GM12878 (cell line): Measurements from ENCODE around the gene ZC3H12D. TPM values are rescaled to one million over a fixed set of nuclear protein-coding genes. Genes with fewer than 3 reads are reported as not detected.
A peak's percentile ranks its signal among the peaks of the same experiment; 100 is the strongest.

Source experiments
- ATAC-seq: fragments of 200-7000 bp; cut with Tn5 transposase; 3 replicates; pipeline ENCODE4 v1.9.1; 2020; ENCODE audit warnings: mild to moderate bottlenecking, moderate library complexity
- BruUV-seq: library from RNA; stranded (reverse); fragments of 400-500 nt; replicated peaks from 2 replicates; lab custom pipeline; 2021; lab: Mats Ljungman, UMichigan
- CTCF ChIA-PET: fragments of 300-600 bp; sonication (Branson Sonifier 250); formaldehyde crosslinking; extraction: SDS; loops from one replicate; lab custom pipeline; 2021; ENCODE audit warnings: inconsistent platforms; lab: Yijun Ruan, JAX
- POLR2A ChIA-PET: fragments of 350-600 bp; formaldehyde crosslinking; extraction: SDS; loops from one replicate; lab custom pipeline; 2021; ENCODE audit warnings: inconsistent platforms; lab: Charles Lee
- RAD21 ChIA-PET: fragments of 300-600 bp; sonication (Branson Sonifier 250); formaldehyde crosslinking; loops from one replicate; lab custom pipeline; 2023; ENCODE audit warnings: antibody characterized with exemption; ENCODE audit not compliant: unreplicated experiment; lab: Charles Lee
- SMC1A ChIA-PET: fragments of 300-600 bp; sonication (Branson Sonifier 250); formaldehyde crosslinking; loops from one replicate; lab custom pipeline; 2023; ENCODE audit not compliant: unreplicated experiment, uncharacterized antibody; lab: Charles Lee
- DNase-seq: peaks from one replicate; pipeline ENCODE4 v3.0.0-alpha.2; 2011; ENCODE audit warnings: low read depth, low spot score
- FAIRE-seq: peaks from 3 replicates; lab custom pipeline; 2011; peaks lifted over from hg19 to GRCh38; lab: Jason Lieb, UNC
- H2AFZ ChIP-seq: 2 replicates; pipeline ENCODE4 v1.6.0; 2011; ENCODE audit warnings: low read depth, low read length, control low read depth; ENCODE audit not compliant: control insufficient read depth
- H3K27ac ChIP-seq: 2 replicates; pipeline ENCODE4 v1.5.1; 2011; ENCODE audit warnings: control low read depth; ENCODE audit not compliant: control insufficient read depth, insufficient read depth
- H3K27me3 ChIP-seq, 2 experiments: replicated peaks in 1 of 2; 2 replicates each; pipeline versions ENCODE4 v1.6.0 to v1.6.1; 2011; ENCODE audit warnings: low read length in 1 of 2; ENCODE audit not compliant: control insufficient read depth in 2 of 2, insufficient read depth in 2 of 2
- H3K36me3 ChIP-seq, 2 experiments: 2 replicates each; pipeline ENCODE4 v1.5.1; 2011; ENCODE audit warnings: low read length in 1 of 2; ENCODE audit not compliant: control insufficient read depth in 2 of 2, insufficient read depth in 2 of 2
- H3K4me1 ChIP-seq: 2 replicates; pipeline ENCODE4 v1.6.1; 2011; ENCODE audit warnings: mild to moderate bottlenecking, low read length, moderate library complexity, mixed read lengths; ENCODE audit not compliant: control insufficient read depth, insufficient read depth
- H3K4me2 ChIP-seq: 2 replicates; pipeline ENCODE4 v1.6.0; 2011; ENCODE audit warnings: control low read depth; ENCODE audit not compliant: control insufficient read depth, insufficient read depth
- H3K4me3 ChIP-seq: fragments of 200-600 bp; sonication (generic); 2 replicates; pipeline ENCODE4 v1.5.1; 2016
- H3K79me2 ChIP-seq: 2 replicates; pipeline ENCODE4 v1.6.0; 2011; ENCODE audit warnings: low read length; ENCODE audit not compliant: control insufficient read depth, insufficient read depth
- H3K9ac ChIP-seq: 2 replicates; pipeline ENCODE4 v1.8.0; 2011; ENCODE audit warnings: low read length, control low read depth, mixed read lengths; ENCODE audit not compliant: control insufficient read depth, insufficient read depth
- H3K9me3 ChIP-seq: replicated peaks from 3 replicates; pipeline ENCODE4 v1.5.1; 2011; ENCODE audit warnings: mild to moderate bottlenecking, low read length; ENCODE audit not compliant: control insufficient read depth, insufficient read depth
- H4K20me1 ChIP-seq: 2 replicates; pipeline ENCODE4 v1.6.0; 2011; ENCODE audit not compliant: control insufficient read depth, insufficient read depth
- CTCF ChIP-seq, 3 experiments: IDR thresholded peaks in 2 of 3; conservative IDR thresholded peaks in 1 of 3; 2 replicates each; pipeline ENCODE4 v1.5.1; 2011; ENCODE audit warnings: low read depth in 3 of 3, low read length in 3 of 3, mild to moderate bottlenecking in 3 of 3, control low read depth in 2 of 3, moderate library complexity in 2 of 3, inconsistent platforms in 1 of 3, mixed read lengths in 1 of 3; ENCODE audit not compliant: control insufficient read depth in 2 of 3, insufficient read depth in 1 of 3; ENCODE audit errors: extremely low read depth in 1 of 3
- FOXK2 ChIP-seq: fragments of 450-650 bp; IDR thresholded peaks from 2 replicates; pipeline ENCODE4 v1.6.1; 2017; ENCODE audit warnings: mild to moderate bottlenecking, moderate library complexity
- MXI1 ChIP-seq: fragments of 150-350 bp; IDR thresholded peaks from 2 replicates; pipeline ENCODE4 v1.6.1; 2011; ENCODE audit warnings: low read depth, mild to moderate bottlenecking, inconsistent platforms, low read length, improper control_type of control experiment
- NKRF ChIP-seq: fragments of 450-650 bp; conservative IDR thresholded peaks from 2 replicates; pipeline ENCODE4 v1.6.1; 2017; ENCODE audit warnings: mild to moderate bottlenecking, moderate library complexity
- SMARCA5 ChIP-seq: fragments of 450-650 bp; IDR thresholded peaks from 2 replicates; pipeline ENCODE4 v1.6.1; 2017; ENCODE audit warnings: mild to moderate bottlenecking
- SMC3 ChIP-seq: IDR thresholded peaks from 2 replicates; pipeline ENCODE4 v1.6.1; 2011; ENCODE audit warnings: low read length, improper control_type of control experiment, borderline replicate concordance
- WGBS: methylation state at CpG from one replicate; pipeline ENCODE4 v1.1.6; 2016; ENCODE audit warnings: low lambda C conversion rate; ENCODE audit not compliant: insufficient replicate concordance, insufficient coverage; ENCODE audit errors: missing lambda C conversion rate; 5-methylcytosine and 5-hydroxymethylcytosine counted together
- in situ Hi-C: fragments of 300-500 bp; cut with MboI; formaldehyde crosslinking; loops from 9 replicates; pipeline ENCODE4 v1.14.3; 2018; ENCODE audit warnings: mixed read lengths
- intact Hi-C: fragments of 100-400 bp; cut with micrococcal nuclease; formaldehyde crosslinking; loops from one replicate; pipeline ENCODE4 v1.14.2; 2022; ENCODE audit not compliant: unreplicated experiment
- polyA plus RNA-seq, 11 experiments: library from polyadenylated mRNA; depleted of rRNA in 4 of 11; unstranded in 6 of 11; stranded (reverse) in 5 of 11; fragments of >200 nt; fragmentation: Nextera tagmentation in 4 of 11; fragmentation: Illumina TruSeq in 1 of 11; extraction: Ambion mirVana in 4 of 11; extraction: Trizol in 1 of 11; gene quantifications; 1 replicate in 1 of 11; 2 replicates in 10 of 11; pipeline versions ENCODE4 v1.2.1 to v1.2.3, GENCODE V29; 2011 to 2016; ENCODE audit warnings: inconsistent platforms in 2 of 11, missing spikeins in 2 of 11, low read depth in 1 of 11
- total RNA-seq, 4 experiments: library from RNA; depleted of rRNA in 3 of 4; stranded (reverse); fragments of >200 nt in 3 of 4; fragmentation: Illumina TruSeq in 1 of 4; extraction: Trizol in 1 of 4; gene quantifications; 2 replicates each; pipeline versions ENCODE4 v1.2.1 to v1.2.3, GENCODE V29; 2013 to 2021

Gene ZC3H12D
- total and polyA plus RNA-seq, 10 of the 15 experiments (the other 5 are each of a cell fraction or from before 2014, with no cell fraction given) = 1.4 to 29.7 (median 8.8) TPM

GRCh38 chr6:149446791-149447376 is 37.9 kb downstream of the ZC3H12D start:
- H4K20me1 ChIP-seq = no peaks in the 10 kb centered on the region
- ChIA-PET SMC1A (interaction anchor here (1.0 to 2.6 kb wide), 7 partner anchors 13 to 75 kb away, joined by 3 to 13 read pairs (median 3); no protein-coding TSS in a partner anchor), CTCF (interaction anchor here (1.0 to 2.6 kb wide), 5 partner anchors 8 to 70 kb away, joined by 3 to 9 read pairs (median 3); no protein-coding TSS in a partner anchor), RAD21 (interaction anchor here (1.2 to 1.9 kb wide), 3 partner anchors 69 to 252 kb away, joined by 3 to 6 read pairs (median 5); no protein-coding TSS in a partner anchor), POLR2A (no interaction called here)
- BruUV-seq = no TSS peak
- intact Hi-C loops = no loop called here
- no peaks in the 10 kb centered on the region for H3K27me3 ChIP-seq
- no peak; the same call in 2 of the 3 replicates for ATAC-seq
- H3K9me3 ChIP-seq = no peaks in the 10 kb centered on the region; the same call in 2 of the 3 replicates
- H2AFZ ChIP-seq = no peak overlapping the region
- no peaks in the 10 kb centered on the region for H3K79me2 ChIP-seq
- no peaks in the 10 kb centered on the region for H3K4me1 ChIP-seq
- no peak overlapping the region for H3K9ac ChIP-seq
- no peak overlapping the region for H3K4me3 ChIP-seq
- no peak overlapping the region for H3K4me2 ChIP-seq
- TF ChIP-seq CTCF (IDR thresholded peaks at IDR 0.05 in 2 of 3, conservative IDR thresholded peaks at IDR 0.05 in 1 of 3; ENCODE audit: control insufficient read depth in 2 of 3, extremely low read depth in 1 of 3, insufficient read depth in 1 of 3, low read depth in 3 of 3, low read length in 3 of 3) (0 out of 6 replicates have a peak, but pooled peaks of 1 of the 3 experiments have one; percentile 3), SMARCA5 (no peak), NKRF (no peak), FOXK2 (no peak), SMC3 (no peak), MXI1 (no peak)
- peaks cover 0 to 8% of the 10 kb centered on the region in 2 experiments; a peak in 2 of 4 replicates for H3K36me3 ChIP-seq
- 79% methylated on average over 5 of the region's 5 CpGs for WGBS
- DNase-seq = no peak
- no peak overlapping the region for H3K27ac ChIP-seq
- no peak for FAIRE-seq
- in situ Hi-C loops = loop anchor here (25.0 kb wide), 1 partner anchor 685 kb away; no protein-coding TSS in a partner anchor
